Measurements from ENCODE around the gene PLCL2. TPM values are rescaled to one million over a fixed set of nuclear protein-coding genes. Genes with fewer than 3 reads are reported as not detected.

The PLCL2 gene
- total and polyA plus RNA-seq, 10 of the 15 experiments (the other 5 are each of a cell fraction or from before 2014, with no cell fraction given) = 7.5 to 37.3 (median 21.7) TPM

- TF ChIP-seq CEBPZ (IDR thresholded peaks at IDR 0.05; ENCODE audit: low read depth, low read length) = no peak
- no peak for TF ChIP-seq SUPT20H (IDR thresholded peaks at IDR 0.05; ENCODE audit: borderline replicate concordance, control insufficient read depth, low read depth, low read length)
- TF ChIP-seq YBX1 (IDR thresholded peaks at IDR 0.05) = no peak
- no peak for TF ChIP-seq POLR2A (IDR thresholded peaks at IDR 0.05; ENCODE audit: low read depth, low read length)
- no peak for TF ChIP-seq NR2F1 (conservative IDR thresholded peaks at IDR 0.05)
- no peak for TF ChIP-seq HSF1 (IDR thresholded peaks at IDR 0.05; ENCODE audit: low read depth, low read length)
- TF ChIP-seq SREBF1 (IDR thresholded peaks at IDR 0.05; ENCODE audit: low read length) = no peak
Measured at GRCh38 chr3:17129556-17129955, 244.8 kb downstream of the PLCL2 start (continued).

- Histone ChIP-seq H3K9me3 (replicated peaks; ENCODE audit: control insufficient read depth, insufficient read depth, low read length) (peaks cover 2% of the 10 kb centered on the region; the same call in 2 of the 3 replicates), H3K4me2 (ENCODE audit: control insufficient read depth, insufficient read depth) (no peak overlapping the region), H3K9ac (ENCODE audit: control insufficient read depth, insufficient read depth, low read length) (no peak overlapping the region), H3K79me2 (ENCODE audit: control insufficient read depth, insufficient read depth, low read length) (no peaks in the 10 kb centered on the region), H3K4me3 (no peak overlapping the region), H3K36me3 (ENCODE audit: control insufficient read depth in 2 of 2, insufficient read depth in 2 of 2, low read length in 1 of 2) (no peaks in the 10 kb centered on the region), H2AFZ (ENCODE audit: control insufficient read depth, low read depth, low read length) (no peak overlapping the region), H4K20me1 (ENCODE audit: control insufficient read depth, insufficient read depth) (no peaks in the 10 kb centered on the region), H3K27ac (ENCODE audit: control insufficient read depth, insufficient read depth) (no peak overlapping the region), H3K4me1 (ENCODE audit: control insufficient read depth, insufficient read depth, low read length) (no peaks in the 10 kb centered on the region), H3K27me3 (replicated peaks in 1 of 2; ENCODE audit: control insufficient read depth in 2 of 2, insufficient read depth in 2 of 2, low read length in 1 of 2) (no peaks in the 10 kb centered on the region)
- CTCF ChIA-PET = interaction anchor here (0.9 kb wide), 1 partner anchor 101 kb away, joined by 4 read pairs; no protein-coding TSS in a partner anchor
- TF ChIP-seq SPI1 (IDR thresholded peaks at IDR 0.05; ENCODE audit: borderline replicate concordance, insufficient read depth, low read depth, low read length) (peak; percentile 12; the same call in 1 of the 2 replicates), IKZF1 (conservative IDR thresholded peaks at IDR 0.05) (no peak), ZNF592 (IDR thresholded peaks at IDR 0.05) (no peak)
- no TSS peak for BruUV-seq (replicated peaks)
- DNase-seq (ENCODE audit: low read depth, low spot score) (no peak), ATAC-seq (no peak), FAIRE-seq (no peak)
- POLR2A ChIA-PET = interaction anchor here (0.6 kb wide), 1 partner anchor 222 kb away, joined by 3 read pairs; no protein-coding TSS in a partner anchor
- in situ Hi-C loops (cut with MboI) (no loop called here), intact Hi-C loops (cut with micrococcal nuclease; ENCODE audit: unreplicated experiment) (no loop called here)
- RAD21 ChIA-PET (ENCODE audit: unreplicated experiment) = no interaction called here
- SMC1A ChIA-PET (ENCODE audit: uncharacterized antibody, unreplicated experiment) = interaction anchor here (0.7 to 2.4 kb wide), 3 partner anchors 11 to 294 kb away, joined by 3 to 7 read pairs (median 3); no protein-coding TSS in a partner anchor
- 70% methylated on average over 3 of the region's 3 CpGs for WGBS (ENCODE audit: insufficient coverage, insufficient replicate concordance, low lambda C conversion rate, missing lambda C conversion rate)
Measured at GRCh38 chr3:17130956-17131355, 246.2 kb downstream of the PLCL2 start.

All from GM12878 (cell line).